ENCODE measurements around the gene LRFN2. TPM values are rescaled to one million over a fixed set of nuclear protein-coding genes. Genes with fewer than 3 reads are reported as not detected.

Gene LRFN2
- total and polyA plus RNA-seq, 4 donors = 0.01 to 0.06 TPM; not detected in 2

GRCh38 chr6:40349123-40349900 lies 237.9 kb downstream of the LRFN2 start:
- no peaks in the 10 kb centered on the region for H3K27me3 ChIP-seq (ENCODE audit: control insufficient read depth in 3 of 3, insufficient read depth in 3 of 3, low read length in 2 of 3)
- 64 to 67% methylated on average over 11 of the region's 11 CpGs for WGBS, 2 donors
- no peak overlapping the region for H3K4me3 ChIP-seq
- TF ChIP-seq, protein P1, sequence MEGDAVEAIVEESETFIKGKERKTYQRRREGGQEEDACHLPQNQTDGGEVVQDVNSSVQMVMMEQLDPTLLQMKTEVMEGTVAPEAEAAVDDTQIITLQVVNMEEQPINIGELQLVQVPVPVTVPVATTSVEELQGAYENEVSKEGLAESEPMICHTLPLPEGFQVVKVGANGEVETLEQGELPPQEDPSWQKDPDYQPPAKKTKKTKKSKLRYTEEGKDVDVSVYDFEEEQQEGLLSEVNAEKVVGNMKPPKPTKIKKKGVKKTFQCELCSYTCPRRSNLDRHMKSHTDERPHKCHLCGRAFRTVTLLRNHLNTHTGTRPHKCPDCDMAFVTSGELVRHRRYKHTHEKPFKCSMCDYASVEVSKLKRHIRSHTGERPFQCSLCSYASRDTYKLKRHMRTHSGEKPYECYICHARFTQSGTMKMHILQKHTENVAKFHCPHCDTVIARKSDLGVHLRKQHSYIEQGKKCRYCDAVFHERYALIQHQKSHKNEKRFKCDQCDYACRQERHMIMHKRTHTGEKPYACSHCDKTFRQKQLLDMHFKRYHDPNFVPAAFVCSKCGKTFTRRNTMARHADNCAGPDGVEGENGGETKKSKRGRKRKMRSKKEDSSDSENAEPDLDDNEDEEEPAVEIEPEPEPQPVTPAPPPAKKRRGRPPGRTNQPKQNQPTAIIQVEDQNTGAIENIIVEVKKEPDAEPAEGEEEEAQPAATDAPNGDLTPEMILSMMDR (IDR thresholded peaks at IDR 0.05; ENCODE audit: control extremely low read depth, extremely low read depth) = no peak
- no peaks in the 10 kb centered on the region for H3K36me3 ChIP-seq (ENCODE audit: control insufficient read depth in 4 of 4, insufficient read depth in 4 of 4, low read length in 4 of 4)
- DNase-seq = no peak
- no peak overlapping the region for H3K9ac ChIP-seq (ENCODE audit: insufficient read depth in 1 of 2, low read length in 2 of 2)
- no peak overlapping the region for H3K27ac ChIP-seq (ENCODE audit: low read depth in 1 of 2, low read length in 1 of 2)
- ATAC-seq (ENCODE audit: insufficient read depth, low FRiP score) = no peak
- H3K9me3 ChIP-seq (ENCODE audit: control insufficient read depth in 4 of 4, insufficient read depth in 3 of 4, low read length in 3 of 4) = peaks cover 0 to 2% (median 0%) of the 10 kb centered on the region in 4 donors
- H3K4me1 ChIP-seq (ENCODE audit: control insufficient read depth in 5 of 5, insufficient read depth in 5 of 5, low read length in 5 of 5) = peaks cover 0 to 7% (median 2%) of the 10 kb centered on the region in 5 donors

DNA sequence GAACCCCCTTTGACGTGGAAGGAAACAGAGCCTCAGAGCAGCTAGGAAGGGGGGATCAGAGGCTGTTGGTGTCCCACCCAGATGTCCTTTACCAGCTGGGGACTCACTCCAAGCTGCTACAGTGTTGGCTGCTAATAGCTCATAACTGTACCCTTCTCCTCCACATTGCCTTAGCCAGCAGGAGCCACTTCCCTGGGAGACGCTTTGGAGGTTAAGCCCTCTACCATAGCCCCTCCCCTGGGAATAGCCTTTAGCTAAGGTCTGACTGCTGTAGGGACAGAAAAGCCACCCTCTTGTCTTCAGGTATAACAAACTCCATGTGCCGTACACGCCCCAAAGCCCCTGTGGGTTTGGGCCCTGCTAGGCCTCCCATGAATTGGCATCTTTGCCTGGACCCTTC lies 238.6 kb downstream of the LRFN2 start:
- H3K36me3 ChIP-seq (ENCODE audit: control insufficient read depth in 4 of 4, insufficient read depth in 4 of 4, low read length in 4 of 4) = no peaks in the 10 kb centered on the region
- ATAC-seq (ENCODE audit: insufficient read depth, low FRiP score) = no peak
- TF ChIP-seq, protein P1 (IDR thresholded peaks at IDR 0.05; ENCODE audit: control extremely low read depth, extremely low read depth) = no peak
- H3K27me3 ChIP-seq (ENCODE audit: control insufficient read depth in 3 of 3, insufficient read depth in 3 of 3, low read length in 2 of 3) = no peaks in the 10 kb centered on the region
- no peak overlapping the region for H3K27ac ChIP-seq (ENCODE audit: low read depth in 1 of 2, low read length in 1 of 2)
- H3K4me1 ChIP-seq (ENCODE audit: control insufficient read depth in 5 of 5, insufficient read depth in 5 of 5, low read length in 5 of 5) = peaks cover 0 to 12% (median 2%) of the 10 kb centered on the region in 5 donors
- WGBS, 2 donors = 83 to 95% methylated on average over 4 of the region's 4 CpGs
- DNase-seq = no peak
- H3K4me3 ChIP-seq = no peak overlapping the region
- H3K9ac ChIP-seq (ENCODE audit: insufficient read depth in 1 of 2, low read length in 2 of 2) = no peak overlapping the region
- peaks cover 0 to 2% (median 0%) of the 10 kb centered on the region in 4 donors for H3K9me3 ChIP-seq (ENCODE audit: control insufficient read depth in 4 of 4, insufficient read depth in 3 of 4, low read length in 3 of 4)

- 52 to 61% methylated on average over 5 of the region's 5 CpGs for WGBS, 2 donors
- Histone ChIP-seq H3K27me3 (ENCODE audit: control insufficient read depth in 3 of 3, insufficient read depth in 3 of 3, low read length in 2 of 3) (no peaks in the 10 kb centered on the region), H3K4me3 (no peak overlapping the region), H3K36me3 (ENCODE audit: control insufficient read depth in 4 of 4, insufficient read depth in 4 of 4, low read length in 4 of 4) (no peaks in the 10 kb centered on the region), H3K9me3 (ENCODE audit: control insufficient read depth in 4 of 4, insufficient read depth in 3 of 4, low read length in 3 of 4) (peaks cover 0 to 2% (median 0%) of the 10 kb centered on the region in 4 donors), H3K9ac (ENCODE audit: insufficient read depth in 1 of 2, low read length in 2 of 2) (no peak overlapping the region), H3K4me1 (ENCODE audit: control insufficient read depth in 5 of 5, insufficient read depth in 5 of 5, low read length in 5 of 5) (peaks cover 0 to 12% (median 0%) of the 10 kb centered on the region in 5 donors), H3K27ac (ENCODE audit: low read depth in 1 of 2, low read length in 1 of 2) (no peak overlapping the region)
- DNase-seq (no peak), ATAC-seq (ENCODE audit: insufficient read depth, low FRiP score) (no peak)
- TF ChIP-seq, protein P1 (IDR thresholded peaks at IDR 0.05; ENCODE audit: control extremely low read depth, extremely low read depth) = no peak
These were observed 239.6 kb downstream of the LRFN2 start for GRCh38 chr6:40347571-40348011.

Measured in lung (tissue), 12 donors.